Vagina (tissue), 2 donors: ENCODE data around the gene OSBPL10. TPM values are rescaled to one million over a fixed set of nuclear protein-coding genes. Genes with fewer than 3 reads are reported as not detected.

Experiments
- DNase-seq, 2 donors: peaks; one replicate each; pipeline ENCODE4 v3.0.0-alpha.2; 2017; ENCODE audit errors: extremely low spot score in 2 of 2
- H3K27ac ChIP-seq: fragments of 200-600 bp; sonication (generic); one replicate; pipeline ENCODE4 v1.5.1; 2019
- H3K27me3 ChIP-seq: fragments of 200-600 bp; sonication (generic); one replicate; pipeline ENCODE4 v1.5.1; 2019
- H3K36me3 ChIP-seq, 2 donors: fragments of 200-600 bp; sonication (generic); one replicate each; pipeline ENCODE4 v1.5.1; 2017 to 2019
- H3K4me1 ChIP-seq: fragments of 200-600 bp; sonication (generic); one replicate; pipeline ENCODE4 v1.5.1; 2019
- H3K4me3 ChIP-seq, 2 donors: fragments of 200-600 bp; sonication (generic); 1 replicate in 1 of 2; 2 replicates in 1 of 2; pipeline ENCODE4 v1.5.1; 2016 to 2019
- H3K9me3 ChIP-seq: fragments of 200-600 bp; sonication (generic); one replicate; pipeline ENCODE4 v1.5.1; 2019
- POLR2A ChIP-seq, 2 donors: fragments of 450-650 bp; IDR thresholded peaks; one replicate each; pipeline ENCODE4 v1.6.1; 2017; ENCODE audit warnings: antibody characterized with exemption in 2 of 2, mild to moderate bottlenecking in 2 of 2, moderate library complexity in 2 of 2
- POLR2AphosphoS5 ChIP-seq, 2 donors: sonication (generic); formaldehyde crosslinking; IDR thresholded peaks; one replicate each; pipeline ENCODE4 v1.9.0; 2017; ENCODE audit warnings: antibody characterized with exemption in 2 of 2, mild to moderate bottlenecking in 2 of 2, low read depth in 1 of 2; ENCODE audit not compliant: insufficient read depth in 1 of 2
- intact Hi-C: fragments of 100-400 bp; cut with DNase I; formaldehyde crosslinking; loops from one replicate; pipeline ENCODE4 v1.15.1; 2023
- total RNA-seq: library from RNA; depleted of rRNA; stranded (reverse); fragments of >200 nt; gene quantifications from one replicate; pipeline ENCODE4 v1.2.3, GENCODE V29; 2016
- TF ChIP-seq, protein P1 (sequence below), 3 experiments: fragments of 450-650 bp in 2 of 3; fragments of 200-600 bp in 1 of 3; sonication (generic) in 1 of 3; IDR thresholded peaks; one replicate each; pipeline ENCODE4 v1.5.1; 2017 to 2019; ENCODE audit warnings: antibody characterized with exemption in 3 of 3, mild to moderate bottlenecking in 2 of 3, moderate library complexity in 2 of 3

The OSBPL10 gene
- total RNA-seq, 1 donor from 2014 or later, result 33.9 TPM

- no peak for DNase-seq
- Histone ChIP-seq H3K27ac (no peak overlapping the region), H3K4me1 (no peaks in the 10 kb centered on the region), H3K4me3 (no peak overlapping the region), H3K9me3 (no peaks in the 10 kb centered on the region), H3K27me3 (no peaks in the 10 kb centered on the region), H3K36me3 (peaks cover 0 to 16% of the 10 kb centered on the region in 2 donors)
- intact Hi-C loops, result no loop called here
- TF ChIP-seq, protein P1, sequence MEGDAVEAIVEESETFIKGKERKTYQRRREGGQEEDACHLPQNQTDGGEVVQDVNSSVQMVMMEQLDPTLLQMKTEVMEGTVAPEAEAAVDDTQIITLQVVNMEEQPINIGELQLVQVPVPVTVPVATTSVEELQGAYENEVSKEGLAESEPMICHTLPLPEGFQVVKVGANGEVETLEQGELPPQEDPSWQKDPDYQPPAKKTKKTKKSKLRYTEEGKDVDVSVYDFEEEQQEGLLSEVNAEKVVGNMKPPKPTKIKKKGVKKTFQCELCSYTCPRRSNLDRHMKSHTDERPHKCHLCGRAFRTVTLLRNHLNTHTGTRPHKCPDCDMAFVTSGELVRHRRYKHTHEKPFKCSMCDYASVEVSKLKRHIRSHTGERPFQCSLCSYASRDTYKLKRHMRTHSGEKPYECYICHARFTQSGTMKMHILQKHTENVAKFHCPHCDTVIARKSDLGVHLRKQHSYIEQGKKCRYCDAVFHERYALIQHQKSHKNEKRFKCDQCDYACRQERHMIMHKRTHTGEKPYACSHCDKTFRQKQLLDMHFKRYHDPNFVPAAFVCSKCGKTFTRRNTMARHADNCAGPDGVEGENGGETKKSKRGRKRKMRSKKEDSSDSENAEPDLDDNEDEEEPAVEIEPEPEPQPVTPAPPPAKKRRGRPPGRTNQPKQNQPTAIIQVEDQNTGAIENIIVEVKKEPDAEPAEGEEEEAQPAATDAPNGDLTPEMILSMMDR (IDR thresholded peaks at IDR 0.05), result no peak
- TF ChIP-seq POLR2AphosphoS5 (IDR thresholded peaks at IDR 0.05; ENCODE audit: insufficient read depth in 1 of 2, low read depth in 1 of 2), result no peak
- TF ChIP-seq POLR2A (IDR thresholded peaks at IDR 0.05), result no peak
Measured at GRCh38 chr3:31624083-31624709, 356.9 kb downstream of the OSBPL10 start.

- no peak overlapping the region for H3K4me3 ChIP-seq
- TF ChIP-seq, protein P1 (IDR thresholded peaks at IDR 0.05), result no peak
- TF ChIP-seq POLR2AphosphoS5 (IDR thresholded peaks at IDR 0.05; ENCODE audit: insufficient read depth in 1 of 2, low read depth in 1 of 2), result no peak
- TF ChIP-seq POLR2A (IDR thresholded peaks at IDR 0.05), result no peak
- H3K36me3 ChIP-seq, result peaks cover 0 to 20% of the 10 kb centered on the region in 2 donors
- no peaks in the 10 kb centered on the region for H3K4me1 ChIP-seq
- H3K9me3 ChIP-seq, result no peaks in the 10 kb centered on the region
- H3K27me3 ChIP-seq, result no peaks in the 10 kb centered on the region
- DNase-seq, result no peak
- intact Hi-C loops, result no loop called here
- no peak overlapping the region for H3K27ac ChIP-seq
Measured at GRCh38 chr3:31622636-31623288, 358.3 kb downstream of the OSBPL10 start.

DNA sequence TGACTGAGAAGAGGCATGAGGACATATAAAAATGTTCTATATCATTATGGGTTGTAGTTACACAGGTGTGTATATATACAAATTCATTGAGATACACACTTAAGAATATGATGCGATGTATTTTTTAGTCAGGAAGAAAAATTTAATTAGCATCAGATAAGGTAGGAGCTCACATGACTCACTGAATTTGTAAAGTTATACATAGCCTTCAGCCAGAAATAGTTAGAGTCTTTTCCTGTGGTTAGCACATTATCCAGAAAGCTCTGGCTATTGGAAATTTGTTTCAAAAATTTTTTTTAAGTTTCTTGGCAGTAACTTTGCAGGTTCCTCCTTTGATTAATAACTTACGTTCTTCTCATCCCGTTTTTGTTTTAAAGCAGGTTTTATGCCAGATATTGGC, 359.7 kb downstream of the OSBPL10 start:
- intact Hi-C loops, result no loop called here
- Histone ChIP-seq H3K9me3 (no peaks in the 10 kb centered on the region), H3K36me3 (peaks cover 0 to 16% of the 10 kb centered on the region in 2 donors)

DNA sequence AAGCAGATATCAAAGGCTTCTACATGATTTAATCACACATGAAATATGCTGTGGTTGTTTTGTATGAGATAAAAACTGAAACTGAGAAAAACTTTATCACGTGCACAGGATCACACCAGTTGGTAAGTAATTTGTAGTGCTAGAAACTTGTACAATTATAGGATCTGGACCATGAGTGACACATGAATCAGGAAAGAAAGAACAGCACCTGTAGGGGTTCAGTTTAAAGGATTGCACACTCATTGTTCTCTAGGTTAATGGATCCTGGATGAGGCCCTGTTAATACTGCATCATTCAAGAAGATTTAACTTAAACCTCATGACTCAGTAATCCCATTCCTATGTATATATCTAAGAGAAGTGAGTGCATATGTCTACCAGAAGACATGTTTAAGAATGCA, 360.4 kb downstream of the OSBPL10 start:
- DNase-seq, result no peak
- H3K4me1 ChIP-seq, result peaks cover 4% of the 10 kb centered on the region
- H3K36me3 ChIP-seq, result peaks cover 0 to 12% of the 10 kb centered on the region in 2 donors
- H3K27ac ChIP-seq, result no peak overlapping the region
- H3K4me3 ChIP-seq, result no peak overlapping the region
- intact Hi-C loops, result no loop called here
- H3K9me3 ChIP-seq, result no peaks in the 10 kb centered on the region
- no peak for TF ChIP-seq POLR2AphosphoS5 (IDR thresholded peaks at IDR 0.05; ENCODE audit: insufficient read depth in 1 of 2, low read depth in 1 of 2)
- no peak for TF ChIP-seq POLR2A (IDR thresholded peaks at IDR 0.05)
- TF ChIP-seq, protein P1 (IDR thresholded peaks at IDR 0.05), result no peak
- H3K27me3 ChIP-seq, result no peaks in the 10 kb centered on the region

More for the DNA sequence above, 359.7 kb downstream of the OSBPL10 start:
- TF ChIP-seq POLR2AphosphoS5 (IDR thresholded peaks at IDR 0.05; ENCODE audit: insufficient read depth in 1 of 2, low read depth in 1 of 2), result no peak
- H3K27ac ChIP-seq, result no peak overlapping the region
- H3K4me3 ChIP-seq, result no peak overlapping the region
- no peak for DNase-seq
- no peaks in the 10 kb centered on the region for H3K4me1 ChIP-seq
- H3K27me3 ChIP-seq, result no peaks in the 10 kb centered on the region

- no peaks in the 10 kb centered on the region for H3K27me3 ChIP-seq
- H3K27ac ChIP-seq, result no peak overlapping the region
- TF ChIP-seq, protein P1 (IDR thresholded peaks at IDR 0.05), result no peak
- TF ChIP-seq POLR2A (IDR thresholded peaks at IDR 0.05) (no peak), POLR2AphosphoS5 (IDR thresholded peaks at IDR 0.05; ENCODE audit: insufficient read depth in 1 of 2, low read depth in 1 of 2) (no peak)
- no peak overlapping the region for H3K4me3 ChIP-seq
- peaks cover 10% of the 10 kb centered on the region for H3K4me1 ChIP-seq
- peaks cover 0 to 5% of the 10 kb centered on the region in 2 donors for H3K36me3 ChIP-seq
- intact Hi-C loops, result no loop called here
- H3K9me3 ChIP-seq, result no peaks in the 10 kb centered on the region
- DNase-seq, result no peak
Measured at GRCh38 chr3:31616711-31617110, 364.4 kb downstream of the OSBPL10 start.
